D721Med (cell line): ENCODE results near the gene ARF4.

Source experiments
- DNase-seq: peaks from one replicate; pipeline ENCODE4 v3.0.0; 2011; ENCODE audit warnings: low spot score; ENCODE audit not compliant: insufficient read length
- FAIRE-seq: peaks from 2 replicates; lab custom pipeline; 2011; peaks lifted over from hg19 to GRCh38; lab: Jason Lieb, UNC
- CTCF ChIP-seq: IDR thresholded peaks from 2 replicates; pipeline ENCODE4 v1.5.1; 2012; ENCODE audit warnings: mild to moderate bottlenecking, control low read depth; ENCODE audit not compliant: insufficient read depth; ENCODE audit errors: missing control alignments

ARF4 gene

GRCh38 chr3:57596495-57597126, 533 bp downstream of the ARF4 start:
- no peak for DNase-seq
- FAIRE-seq: no peak
- TF ChIP-seq CTCF: no peak

- no peak for TF ChIP-seq CTCF
- no peak for DNase-seq
- no peak for FAIRE-seq
Observed at GRCh38 chr3:57594576-57594975, 2.6 kb downstream of the ARF4 start.

GRCh38 chr3:57594144-57594543, 3.0 kb downstream of the ARF4 start:
- TF ChIP-seq CTCF: no peak
- no peak for DNase-seq
- no peak for FAIRE-seq

GRCh38 chr3:57592306-57592705, 4.8 kb downstream of the ARF4 start:
- no peak for DNase-seq
- no peak for FAIRE-seq
- TF ChIP-seq CTCF: no peak

- no peak for FAIRE-seq
- no peak for DNase-seq
- no peak for TF ChIP-seq CTCF
Observed at GRCh38 chr3:57587905-57588304, 9.2 kb downstream of the ARF4 start.

GRCh38 chr3:57586778-57587177, 10.4 kb downstream of the ARF4 start:
- FAIRE-seq (no peak), DNase-seq (no peak)
- no peak for TF ChIP-seq CTCF

- no peak for DNase-seq
- no peak for TF ChIP-seq CTCF
Observed at GRCh38 chr3:57583544-57583943, 13.6 kb downstream of the ARF4 start.

More at GRCh38 chr3:57583544-57583943, 13.6 kb downstream of the ARF4 start:
- no peak for FAIRE-seq
